GM12864 (cell line): Measurements from ENCODE around the gene SLC35E2B.
"Not testable (repeated sequence)": the region's sequence is repeated elsewhere in the genome, so short reads cannot be mapped to it uniquely, and the experiment has no call there.

Source experiments
- DNase-seq: peaks from one replicate; pipeline ENCODE4 v3.0.0-alpha.2; 2011; ENCODE audit warnings: low read depth
- H3K4me3 ChIP-seq: 2 replicates; pipeline ENCODE4 v1.5.1; 2011; ENCODE audit warnings: mild to moderate bottlenecking, low read depth, low read length, control low read depth
- TF ChIP-seq, protein P1 (sequence below): IDR thresholded peaks from 2 replicates; pipeline ENCODE4 v1.5.1; 2011; ENCODE audit warnings: low read depth, mild to moderate bottlenecking, moderate library complexity, low read length, control low read depth, inconsistent platforms; ENCODE audit errors: missing control alignments

Gene SLC35E2B

DNA sequence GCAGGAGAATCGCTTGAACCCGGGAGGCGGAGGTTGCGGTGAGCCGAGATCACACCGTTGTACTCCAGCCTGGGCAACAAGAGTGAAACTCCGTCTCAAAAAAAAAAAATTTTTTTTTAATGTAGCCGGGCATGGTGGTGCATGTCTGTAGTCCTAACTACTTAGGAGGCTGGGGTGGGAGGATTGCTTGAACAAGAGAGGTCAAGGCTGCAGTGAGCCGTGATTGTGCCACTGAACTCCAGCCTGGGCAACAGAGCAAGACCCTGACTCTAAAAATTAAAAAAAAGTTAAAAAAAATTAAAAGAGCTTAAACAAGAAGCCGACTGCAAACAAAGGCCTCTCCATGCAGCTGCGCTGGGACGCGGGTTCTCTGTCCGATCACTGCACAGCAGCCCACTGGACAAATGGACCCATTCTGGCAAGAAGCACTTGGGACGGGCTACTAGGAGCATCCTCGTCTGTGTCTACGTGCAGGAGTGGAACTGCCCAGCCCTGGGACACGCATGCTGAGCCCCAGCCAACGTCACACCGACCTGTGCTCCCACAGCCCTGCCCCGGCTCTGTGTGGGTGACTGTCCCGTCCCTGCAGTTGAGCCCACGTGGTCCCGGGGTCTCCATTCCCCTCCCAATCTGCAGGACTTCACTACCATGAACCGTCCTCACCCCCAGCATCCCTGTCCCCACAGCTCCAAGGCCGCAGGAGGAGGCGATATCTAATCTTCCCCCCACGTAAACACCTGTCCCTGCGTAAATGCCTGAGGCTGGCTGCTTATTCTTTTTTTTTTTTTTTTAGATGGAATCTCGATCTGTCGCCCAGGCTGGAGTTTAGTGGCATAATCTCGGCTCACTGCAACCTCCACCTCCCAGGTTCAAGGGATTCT lies 12.3 kb downstream of the SLC35E2B start:
- TF ChIP-seq, protein P1, sequence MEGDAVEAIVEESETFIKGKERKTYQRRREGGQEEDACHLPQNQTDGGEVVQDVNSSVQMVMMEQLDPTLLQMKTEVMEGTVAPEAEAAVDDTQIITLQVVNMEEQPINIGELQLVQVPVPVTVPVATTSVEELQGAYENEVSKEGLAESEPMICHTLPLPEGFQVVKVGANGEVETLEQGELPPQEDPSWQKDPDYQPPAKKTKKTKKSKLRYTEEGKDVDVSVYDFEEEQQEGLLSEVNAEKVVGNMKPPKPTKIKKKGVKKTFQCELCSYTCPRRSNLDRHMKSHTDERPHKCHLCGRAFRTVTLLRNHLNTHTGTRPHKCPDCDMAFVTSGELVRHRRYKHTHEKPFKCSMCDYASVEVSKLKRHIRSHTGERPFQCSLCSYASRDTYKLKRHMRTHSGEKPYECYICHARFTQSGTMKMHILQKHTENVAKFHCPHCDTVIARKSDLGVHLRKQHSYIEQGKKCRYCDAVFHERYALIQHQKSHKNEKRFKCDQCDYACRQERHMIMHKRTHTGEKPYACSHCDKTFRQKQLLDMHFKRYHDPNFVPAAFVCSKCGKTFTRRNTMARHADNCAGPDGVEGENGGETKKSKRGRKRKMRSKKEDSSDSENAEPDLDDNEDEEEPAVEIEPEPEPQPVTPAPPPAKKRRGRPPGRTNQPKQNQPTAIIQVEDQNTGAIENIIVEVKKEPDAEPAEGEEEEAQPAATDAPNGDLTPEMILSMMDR = no peak
- no peak for DNase-seq
- no peak overlapping the region for H3K4me3 ChIP-seq

GRCh38 chr1:1678581-1679380 lies 13.8 kb downstream of the SLC35E2B start:
- peak; percentile 40 for DNase-seq
- no peak overlapping the region; the same call in 1 of the 2 replicates for H3K4me3 ChIP-seq
- TF ChIP-seq, protein P1 = peak; percentile 78

- TF ChIP-seq, protein P1 = no peak
- H3K4me3 ChIP-seq = peak overlapping the region; percentile 44
- peak; percentile 85 for DNase-seq
Observed at GRCh38 chr1:1677718-1678580, 14.6 kb downstream of the SLC35E2B start.

DNA sequence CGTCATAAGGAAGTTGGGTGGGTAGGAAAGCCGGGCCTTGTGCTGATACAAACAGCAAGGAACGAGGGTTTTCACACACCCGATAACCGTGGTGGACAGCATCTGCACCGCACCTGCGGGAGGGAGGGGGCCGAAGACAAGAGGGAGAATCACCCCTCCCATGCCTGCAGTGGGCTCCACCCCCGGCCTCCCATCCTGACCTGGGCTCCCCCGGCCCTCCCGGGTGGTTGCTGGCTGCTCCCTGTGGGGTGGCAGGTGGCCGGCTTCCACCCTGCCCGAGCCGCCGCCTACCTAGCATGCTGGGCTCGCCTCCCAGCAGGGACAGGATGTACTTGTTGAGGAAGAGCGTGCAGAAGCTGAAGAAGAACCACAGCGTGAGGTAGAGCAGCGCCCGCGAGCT lies 16.5 kb downstream of the SLC35E2B start:
- H3K4me3 ChIP-seq, DNase-seq: not testable (repeated sequence)

DNA sequence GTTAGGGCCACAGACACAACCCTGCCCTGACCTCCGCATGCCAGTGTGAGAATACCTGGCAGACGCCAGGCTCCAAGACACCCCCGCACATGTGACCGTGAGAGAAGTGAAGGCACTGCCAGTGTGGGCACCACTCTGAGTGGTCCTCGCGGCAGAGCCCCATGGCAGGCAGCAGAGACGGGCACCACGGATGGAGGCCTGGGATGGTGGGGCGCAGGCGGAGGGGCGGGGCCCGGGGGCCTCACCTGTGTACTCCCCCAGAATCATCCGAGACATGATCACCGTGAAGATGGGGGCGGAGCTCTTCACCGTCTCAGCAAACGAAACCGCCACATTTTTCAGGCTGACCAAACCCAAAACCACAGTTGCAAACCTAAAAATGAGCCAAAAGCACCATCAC lies 17.4 kb downstream of the SLC35E2B start:
- H3K4me3 ChIP-seq, DNase-seq: not testable (repeated sequence)

DNA sequence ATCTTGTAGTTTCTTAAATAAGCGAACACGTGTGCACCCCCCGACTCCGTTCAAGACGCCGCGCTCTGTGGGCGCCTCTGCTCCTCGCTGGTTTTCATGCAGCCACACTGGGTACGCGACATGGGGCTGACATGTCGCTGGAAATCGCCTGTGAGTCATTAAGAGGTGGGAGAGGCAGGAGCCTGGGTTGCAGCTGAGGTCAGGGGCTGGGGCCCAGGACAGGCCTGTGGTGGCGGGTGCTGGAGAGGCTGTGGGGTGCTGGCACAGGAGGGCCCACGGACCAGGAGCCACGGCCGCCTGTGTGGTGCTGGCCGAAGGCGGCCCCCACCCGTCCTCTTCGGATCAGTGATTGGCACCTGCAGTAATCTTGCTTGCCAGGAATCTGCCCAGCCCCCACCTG lies 17.8 kb downstream of the SLC35E2B start:
- H3K4me3 ChIP-seq, DNase-seq: not testable (repeated sequence)

GRCh38 chr1:1672181-1672965 lies 20.2 kb downstream of the SLC35E2B start:
- no peak for DNase-seq
- H3K4me3 ChIP-seq = no peak overlapping the region
- TF ChIP-seq, protein P1 = no peak
